22Rv1 (cell line): ENCODE measurements around the gene AHRR.

Experiments used
- H3K27ac ChIP-seq: fragments of 450-650 bp; 2 replicates; pipeline ENCODE4 v1.5.1; 2017
- CTCF ChIP-seq: fragments of 450-650 bp; IDR thresholded peaks from 2 replicates; pipeline ENCODE4 v1.5.1; 2017; ENCODE audit warnings: mild to moderate bottlenecking
- ZFX ChIP-seq: fragments of 450-650 bp; IDR thresholded peaks from 2 replicates; pipeline ENCODE4 v1.6.1; 2017; ENCODE audit warnings: antibody characterized with exemption, borderline replicate concordance

Gene AHRR

GRCh38 chr5:458547-459353, 137.2 kb downstream of the AHRR start:
- TF ChIP-seq ZFX, result no peak
- TF ChIP-seq CTCF, result no peak
- H3K27ac ChIP-seq, result no peak overlapping the region

DNA sequence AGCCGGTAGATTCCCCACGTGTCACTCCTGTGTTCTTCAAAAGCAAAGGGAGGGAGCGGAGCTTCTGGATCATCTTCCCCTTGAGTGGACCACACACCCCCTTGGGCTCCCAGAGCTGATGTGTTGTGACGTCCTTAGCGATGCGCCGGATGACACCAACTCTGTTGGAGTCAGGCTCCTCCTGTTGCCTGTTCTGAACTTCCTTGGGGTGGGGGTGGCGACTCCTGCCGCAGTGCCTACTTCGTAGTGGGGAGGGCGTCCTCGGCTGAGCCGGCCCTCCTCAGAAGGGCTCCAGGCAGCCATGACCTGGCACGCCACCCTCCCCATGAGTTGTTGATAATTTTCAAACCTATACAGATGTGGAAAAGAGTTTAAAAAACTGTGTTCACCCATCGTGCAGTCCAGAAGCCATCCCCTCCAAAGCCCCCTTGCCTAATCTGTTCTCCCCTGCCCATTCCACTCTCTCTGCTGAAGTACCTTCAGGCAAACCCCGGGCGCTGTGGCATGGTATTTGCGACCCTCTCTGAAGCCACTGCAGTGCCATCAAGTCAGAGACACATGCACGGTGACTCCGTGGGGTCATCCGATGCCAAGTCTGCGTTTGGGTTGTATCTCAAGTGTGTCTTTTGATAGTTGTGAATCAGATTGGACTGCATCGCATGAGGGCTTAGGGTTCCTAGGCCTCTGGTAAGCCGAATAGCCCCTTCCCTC, 138.2 kb downstream of the AHRR start:
- no peak for TF ChIP-seq CTCF
- no peak for TF ChIP-seq ZFX
- H3K27ac ChIP-seq, result no peak overlapping the region

DNA sequence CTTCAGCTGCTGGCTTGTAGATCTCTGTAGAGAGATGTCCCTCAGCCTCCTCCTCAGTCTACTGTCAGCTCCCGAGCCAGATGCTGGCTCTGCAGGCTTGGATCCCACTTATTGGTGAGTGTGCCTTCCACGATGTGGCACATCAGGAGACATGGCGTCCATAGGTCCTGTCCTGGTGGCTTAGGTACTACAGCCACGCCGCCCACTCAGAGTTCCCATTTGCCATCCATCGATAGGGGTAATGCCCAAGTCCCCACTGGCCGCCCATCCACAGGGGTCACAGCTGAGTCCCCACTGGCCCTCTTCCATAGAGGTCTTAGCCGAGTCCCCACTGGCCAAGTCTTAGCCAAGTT, 138.7 kb downstream of the AHRR start:
- no peak overlapping the region for H3K27ac ChIP-seq
- TF ChIP-seq CTCF (no peak), ZFX (no peak)

- TF ChIP-seq CTCF (no peak), ZFX (no peak)
- no peak overlapping the region for H3K27ac ChIP-seq
Measured at GRCh38 chr5:462051-462481, 140.6 kb downstream of the AHRR start.

DNA sequence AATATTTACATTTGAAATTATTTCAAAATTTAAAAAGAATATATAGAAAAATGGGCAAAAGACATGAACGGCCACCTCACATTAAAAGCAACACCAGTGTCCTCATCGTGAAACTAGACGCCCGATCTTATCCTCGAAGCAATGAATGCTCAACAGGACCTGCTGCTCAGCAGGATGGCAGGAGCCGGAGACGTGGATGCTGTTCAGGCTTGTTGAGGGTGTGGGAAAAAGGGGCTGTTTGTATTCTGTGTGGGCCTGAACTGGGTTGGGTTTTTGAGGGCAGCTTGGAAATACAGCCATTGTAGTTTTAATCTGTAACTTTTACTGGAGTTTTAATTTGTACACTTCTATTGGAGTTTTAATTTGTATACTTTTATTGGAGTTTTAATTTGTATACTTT, 141.8 kb downstream of the AHRR start:
- H3K27ac ChIP-seq, result no peak overlapping the region
- TF ChIP-seq ZFX, result no peak
- no peak for TF ChIP-seq CTCF

- TF ChIP-seq ZFX (no peak), CTCF (no peak)
Measured at GRCh38 chr5:463952-464351, 142.4 kb downstream of the AHRR start.

GRCh38 chr5:464446-464842, 142.9 kb downstream of the AHRR start:
- TF ChIP-seq CTCF, result no peak
- no peak for TF ChIP-seq ZFX
- H3K27ac ChIP-seq, result no peak overlapping the region

More at GRCh38 chr5:463952-464351, 142.4 kb downstream of the AHRR start:
- no peak overlapping the region for H3K27ac ChIP-seq
